Measurements from ENCODE around the gene C1orf116. TPM values are rescaled to one million over a fixed set of nuclear protein-coding genes. Genes with fewer than 3 reads are reported as not detected.
A peak's percentile ranks its signal among the peaks of the same experiment; 100 is the strongest.

C1orf116 gene
- total RNA-seq, 1 donor from 2014 or later = 0.49 TPM

DNA sequence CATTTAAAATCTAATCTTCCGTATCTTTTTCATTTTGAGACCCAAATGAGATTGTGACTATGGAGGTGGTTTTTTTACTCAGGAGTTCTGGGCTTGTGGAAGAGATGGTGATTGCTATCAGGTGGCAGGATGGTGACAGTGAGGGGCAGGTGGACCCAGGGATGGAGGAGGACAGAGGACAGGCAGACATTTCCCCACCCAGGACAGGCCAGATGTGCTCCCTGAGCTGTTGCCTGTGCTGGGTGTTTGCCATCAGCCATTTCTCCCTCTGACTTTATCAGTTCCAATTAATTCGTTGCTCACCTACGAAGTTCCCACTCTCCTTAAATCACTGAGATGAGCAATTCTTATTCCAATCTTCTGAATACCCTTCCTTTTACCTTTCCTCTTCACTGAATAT, 26.5 kb downstream of the C1orf116 start:
- ATAC-seq = no peak
- intact Hi-C loops (cut with DNase I) = no loop called here
- DNase-seq (ENCODE audit: low spot score) = no peak

GRCh38 chr1:207004931-207005830, 27.4 kb downstream of the C1orf116 start:
- DNase-seq (ENCODE audit: low spot score) (no peak), ATAC-seq (no peak)
- intact Hi-C loops (cut with DNase I) = no loop called here

DNA sequence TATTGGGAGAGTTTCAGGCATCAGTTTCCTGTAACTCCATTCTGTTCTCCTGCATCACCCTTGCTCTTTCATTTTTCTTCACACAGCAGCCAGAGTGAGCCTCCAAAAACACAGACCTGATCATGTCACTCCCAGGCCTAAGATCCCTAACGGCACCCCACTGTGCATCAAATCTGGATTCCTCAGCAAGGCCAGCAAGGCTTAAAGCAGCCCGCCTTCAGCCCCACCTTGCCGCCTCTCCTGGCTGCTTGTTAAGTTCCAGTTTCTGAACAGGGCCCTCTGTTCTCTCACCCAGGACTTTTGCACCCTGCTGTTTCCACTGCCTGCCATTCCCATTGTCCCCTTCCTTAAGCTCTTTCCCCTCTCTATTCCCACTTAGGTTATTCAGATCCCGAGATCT, 29.3 kb downstream of the C1orf116 start:
- DNase-seq (ENCODE audit: low spot score) (no peak), ATAC-seq (no peak)
- intact Hi-C loops (cut with DNase I) = no loop called here

DNA sequence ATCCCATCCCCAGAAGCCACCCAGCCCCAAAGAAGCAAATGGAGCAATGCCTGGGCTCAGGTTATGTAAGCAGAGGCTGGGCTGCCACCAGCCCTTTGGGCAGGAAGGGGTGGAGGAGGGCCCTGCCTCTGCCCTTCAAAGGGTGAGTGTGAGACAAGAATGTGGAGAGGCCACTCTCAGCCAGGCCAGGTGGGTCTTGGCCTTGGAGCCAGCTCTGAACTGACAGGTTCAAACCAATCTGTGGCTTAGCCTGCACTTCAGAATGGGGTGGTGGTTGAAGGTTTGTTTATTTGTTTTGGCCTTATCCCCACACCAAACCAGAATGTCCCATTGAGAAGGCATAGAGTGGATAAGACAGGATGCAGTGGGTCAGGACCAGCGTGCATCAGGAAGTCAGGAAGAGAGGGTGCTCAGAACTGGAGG, 29.8 kb downstream of the C1orf116 start:
- no peak for DNase-seq (ENCODE audit: low spot score)
- ATAC-seq = no peak
- intact Hi-C loops (cut with DNase I) = no loop called here

DNA sequence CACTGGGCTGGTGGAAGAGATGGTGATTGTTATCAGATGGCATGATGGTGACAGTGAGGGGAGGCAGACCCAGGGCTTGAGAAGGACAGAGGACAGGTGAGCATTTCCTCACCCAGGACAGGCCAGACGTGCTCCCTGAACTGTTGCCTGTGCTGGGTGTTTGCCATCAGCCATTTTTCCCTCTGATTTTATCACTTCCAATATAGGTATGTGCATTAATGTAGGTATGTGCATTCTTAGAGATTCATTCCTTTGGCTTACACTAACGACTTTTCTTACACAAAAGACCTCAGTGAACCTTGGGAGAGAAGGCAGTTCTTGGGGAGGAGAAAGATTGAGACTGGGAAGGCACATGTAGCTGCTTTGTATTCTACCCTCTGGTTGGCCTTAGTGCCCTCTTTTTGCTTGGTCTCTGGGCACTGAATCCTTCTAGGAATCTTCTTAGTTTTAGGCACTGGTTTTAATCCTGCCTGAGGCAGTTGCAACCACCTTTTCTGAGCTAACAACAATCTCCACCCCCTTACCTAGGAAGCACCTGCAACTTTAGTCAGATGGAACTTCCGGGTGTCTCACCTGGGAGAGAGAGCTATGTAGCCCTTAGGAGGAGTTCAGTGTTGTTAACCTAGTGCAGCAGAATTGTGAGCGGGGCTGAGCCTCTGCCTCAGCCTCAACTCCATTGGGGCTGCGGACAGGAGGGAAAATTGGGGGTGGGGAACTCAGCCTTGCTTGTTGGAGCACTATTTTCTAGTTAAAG, 30.9 kb downstream of the C1orf116 start:
- intact Hi-C loops (cut with DNase I) = no loop called here
- no peak for ATAC-seq
- DNase-seq (ENCODE audit: low spot score) = no peak

GRCh38 chr1:207000651-207001291, 31.8 kb downstream of the C1orf116 start:
- ATAC-seq = no peak
- intact Hi-C loops (cut with DNase I) = no loop called here

GRCh38 chr1:206998816-206999215, 33.7 kb downstream of the C1orf116 start:
- no peak for ATAC-seq
- no peak for DNase-seq (ENCODE audit: low spot score)
- intact Hi-C loops (cut with DNase I) = no loop called here

More at GRCh38 chr1:207000651-207001291, 31.8 kb downstream of the C1orf116 start:
- DNase-seq (ENCODE audit: low spot score) = no peak

DNA sequence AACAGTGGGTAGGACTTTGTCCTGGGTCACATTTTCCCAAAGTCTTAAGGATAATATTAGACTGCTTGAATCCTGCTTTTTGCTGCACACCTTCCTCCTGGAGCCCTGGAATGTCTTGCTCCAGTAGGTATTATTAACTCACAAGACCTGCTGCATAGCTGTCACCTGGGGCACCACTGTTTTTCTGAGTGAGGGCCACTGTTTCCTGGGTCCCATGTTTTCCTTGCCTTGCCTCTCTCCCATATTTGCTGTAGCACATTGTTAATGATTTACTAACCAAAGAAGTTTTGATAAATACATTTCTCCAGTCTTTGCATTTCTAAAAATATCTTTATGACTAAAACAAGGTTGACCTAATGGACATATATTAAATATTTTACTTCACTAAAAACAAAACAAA, 39.8 kb downstream of the C1orf116 start:
- intact Hi-C loops (cut with DNase I) = no loop called here
- DNase-seq (ENCODE audit: low spot score) (no peak), ATAC-seq (no peak)

DNA sequence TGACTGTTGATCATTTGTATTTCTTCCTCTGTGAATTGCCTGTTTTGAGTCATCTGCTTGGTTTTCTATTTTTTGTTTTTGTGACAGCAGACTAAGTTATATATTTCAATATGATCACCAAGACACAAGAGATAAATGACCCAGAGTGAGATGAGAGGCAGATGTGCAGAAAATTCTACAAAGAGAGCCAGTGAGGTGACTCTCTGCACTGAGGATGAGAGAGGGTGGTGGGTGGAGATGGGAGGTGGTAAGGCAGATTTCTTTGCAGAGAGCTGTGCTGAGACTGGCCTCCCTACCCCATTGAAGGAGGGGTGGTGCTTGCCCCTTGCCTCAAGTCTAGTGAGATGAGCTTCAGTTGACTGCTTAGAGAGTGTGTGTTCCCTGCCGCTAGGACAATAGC, 44.7 kb downstream of the C1orf116 start:
- DNase-seq (ENCODE audit: low spot score) = no peak
- ATAC-seq = no peak
- intact Hi-C loops (cut with DNase I) = no loop called here

DNA sequence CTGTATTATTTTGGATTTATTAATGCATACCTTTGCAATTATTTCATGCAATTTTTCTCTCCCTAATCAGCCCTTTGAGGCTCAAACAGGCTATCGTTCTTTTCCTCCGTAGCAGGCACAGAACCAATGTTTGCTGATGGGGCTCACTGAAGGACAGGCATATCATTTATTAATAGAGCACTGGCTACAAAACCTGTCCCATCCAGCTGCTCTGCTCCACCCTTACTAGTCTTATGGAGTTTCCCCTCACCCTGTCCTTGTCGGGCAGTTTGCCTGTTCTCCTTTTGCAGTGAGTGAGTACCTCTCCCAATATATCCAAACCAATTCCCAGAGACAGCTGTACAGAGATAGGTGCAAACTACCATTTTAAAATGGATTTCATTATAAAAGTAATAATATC, 45.7 kb downstream of the C1orf116 start:
- ATAC-seq (no peak), DNase-seq (ENCODE audit: low spot score) (no peak)
- intact Hi-C loops (cut with DNase I) = no loop called here

- ATAC-seq (no peak), DNase-seq (ENCODE audit: low spot score) (no peak)
- intact Hi-C loops (cut with DNase I) = no loop called here
These were observed 46.2 kb downstream of the C1orf116 start for GRCh38 chr1:206986402-206986801.

DNA sequence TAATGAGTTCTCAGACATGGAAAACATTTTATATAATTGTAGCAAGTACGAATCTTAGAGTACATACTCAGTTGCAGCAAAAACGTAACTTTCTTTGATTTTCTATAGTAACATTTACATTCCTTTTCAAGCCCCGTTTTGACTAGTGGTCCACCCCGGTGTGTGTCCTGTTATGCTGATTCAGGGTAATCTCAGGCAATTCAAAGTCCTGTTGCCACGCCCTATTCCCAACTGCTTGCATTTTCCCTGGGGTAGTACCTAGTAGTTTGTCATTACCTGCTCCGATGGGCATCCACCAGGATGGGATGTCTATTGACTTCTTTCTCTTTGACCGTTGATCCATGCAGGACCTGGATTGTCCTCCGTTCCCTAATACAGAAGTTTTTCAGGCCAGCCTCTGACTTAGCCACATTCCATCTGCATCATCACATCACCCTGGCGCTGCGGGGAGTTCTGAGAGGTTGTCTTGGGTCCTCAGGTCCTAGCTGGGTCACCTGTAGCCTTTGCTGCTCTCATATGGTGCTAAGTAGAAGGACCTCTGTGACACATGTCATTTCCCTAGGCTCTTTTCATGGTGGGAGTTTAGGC, 47.3 kb downstream of the C1orf116 start:
- ATAC-seq = no peak
- intact Hi-C loops (cut with DNase I) = no loop called here
- DNase-seq (ENCODE audit: low spot score) = no peak

- DNase-seq (ENCODE audit: low spot score) (peak; percentile 63), ATAC-seq (peak; percentile 90)
- intact Hi-C loops (cut with DNase I) = no loop called here
These were observed 50.3 kb downstream of the C1orf116 start for GRCh38 chr1:206982216-206982615.

GRCh38 chr1:206979379-206980043, 53.0 kb downstream of the C1orf116 start:
- no peak for ATAC-seq
- intact Hi-C loops (cut with DNase I) = no loop called here
- DNase-seq (ENCODE audit: low spot score) = no peak

DNA sequence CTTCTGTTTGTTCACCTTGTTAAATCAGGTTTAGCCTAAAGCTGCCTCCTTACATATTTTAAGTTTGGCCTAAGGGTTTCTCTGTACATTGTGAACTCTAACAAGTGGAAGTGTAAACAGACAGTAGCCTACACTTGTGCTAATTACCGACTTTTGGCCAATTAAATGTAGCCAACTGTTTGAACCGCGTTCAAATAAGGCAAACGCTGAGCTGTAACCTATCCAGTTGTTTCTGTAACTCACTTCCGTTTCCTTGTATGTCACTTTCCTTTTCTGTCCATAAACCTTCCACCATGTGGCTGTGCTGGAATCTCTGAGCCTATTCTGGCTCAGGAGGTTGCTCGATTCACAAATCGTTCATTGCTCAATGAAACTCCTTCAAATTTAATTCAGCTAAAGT, 54.3 kb downstream of the C1orf116 start:
- intact Hi-C loops (cut with DNase I) = no loop called here
- ATAC-seq (no peak), DNase-seq (ENCODE audit: low spot score) (no peak)

GRCh38 chr1:206975306-206975705, 57.2 kb downstream of the C1orf116 start:
- DNase-seq (ENCODE audit: low spot score) (no peak), ATAC-seq (no peak)
- intact Hi-C loops (cut with DNase I) = no loop called here

GRCh38 chr1:206974140-206974539, 58.4 kb downstream of the C1orf116 start:
- ATAC-seq (no peak), DNase-seq (ENCODE audit: low spot score) (no peak)
- intact Hi-C loops (cut with DNase I) = no loop called here

DNA sequence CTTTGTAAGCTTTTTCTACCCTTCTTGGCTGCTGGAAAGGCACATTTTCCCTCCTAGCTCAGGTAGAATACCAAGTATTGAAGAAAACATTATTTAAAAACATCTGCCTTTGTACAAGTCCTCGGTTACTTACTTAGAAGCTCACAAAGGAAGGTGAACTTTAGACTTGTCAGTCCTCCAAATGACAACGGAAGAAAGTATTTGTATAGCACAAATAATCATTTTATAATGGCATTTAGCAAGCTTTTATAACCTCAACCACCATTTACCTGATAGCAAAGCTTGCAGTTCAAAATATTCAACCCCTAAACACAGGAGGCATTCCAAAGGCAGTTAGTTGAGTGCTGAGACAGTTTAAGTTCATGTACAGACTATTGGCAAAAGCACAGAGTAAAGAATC, 59.8 kb downstream of the C1orf116 start:
- DNase-seq (ENCODE audit: low spot score) (no peak), ATAC-seq (no peak)
- intact Hi-C loops (cut with DNase I) = no loop called here

Measured in sciatic nerve (tissue), 2 donors.